H9 (cell line): ENCODE results near the gene DNAJB6. TPM values are rescaled to one million over a fixed set of nuclear protein-coding genes. Genes with fewer than 3 reads are reported as not detected.
A peak's percentile ranks its signal among the peaks of the same experiment; 100 is the strongest.

ENCODE experiments used
- DNase-seq: peaks from one replicate; pipeline ENCODE4 v3.0.0-alpha.2; 2017
- H2AFZ ChIP-seq: one replicate; pipeline ENCODE4 v1.6.1; 2013; ENCODE audit warnings: mild to moderate bottlenecking, low read length, control low read depth, moderate library complexity
- H2AK5ac ChIP-seq: 2 replicates; pipeline ENCODE4 v1.6.1; 2013; ENCODE audit warnings: low read length, control low read depth, mixed read lengths; ENCODE audit not compliant: insufficient read length
- H2BK120ac ChIP-seq: one replicate; pipeline ENCODE4 v1.6.1; 2013; ENCODE audit warnings: low read depth, mild to moderate bottlenecking, low read length, control low read depth, inconsistent platforms; ENCODE audit not compliant: poor library complexity, severe bottlenecking
- H2BK12ac ChIP-seq: 2 replicates; pipeline ENCODE4 v1.6.1; 2013; ENCODE audit warnings: low read length, control low read depth, mixed read lengths, low read depth; ENCODE audit not compliant: insufficient read length
- H2BK15ac ChIP-seq: 2 replicates; pipeline ENCODE4 v1.6.1; 2013; ENCODE audit warnings: low read depth, low read length, control low read depth
- H2BK20ac ChIP-seq: one replicate; pipeline ENCODE4 v1.6.1; 2013; ENCODE audit warnings: low read depth, mild to moderate bottlenecking, low read length, control low read depth, inconsistent platforms; ENCODE audit not compliant: poor library complexity, severe bottlenecking
- H2BK5ac ChIP-seq: 2 replicates; pipeline ENCODE4 v1.6.1; 2013; ENCODE audit warnings: low read length, control low read depth, mixed read lengths; ENCODE audit not compliant: insufficient read length
- H3K14ac ChIP-seq: 2 replicates; pipeline ENCODE4 v1.6.1; 2013; ENCODE audit warnings: low read length, control low read depth; ENCODE audit not compliant: insufficient read depth
- H3K18ac ChIP-seq: 2 replicates; pipeline ENCODE4 v1.6.1; 2013; ENCODE audit warnings: low read depth, mild to moderate bottlenecking, mixed read lengths, low read length, control low read depth; ENCODE audit not compliant: insufficient read length
- H3K23ac ChIP-seq: 2 replicates; pipeline ENCODE4 v1.6.1; 2013; ENCODE audit warnings: low read length, control low read depth, mixed read lengths, low read depth; ENCODE audit not compliant: insufficient read length
- H3K23me2 ChIP-seq: 2 replicates; pipeline ENCODE4 v1.6.1; 2013; ENCODE audit warnings: low read depth, mild to moderate bottlenecking, mixed read lengths, low read length, control low read depth; ENCODE audit not compliant: insufficient read length, poor library complexity, severe bottlenecking
- H3K27ac ChIP-seq: 2 replicates; pipeline ENCODE4 v1.5.1; 2013; ENCODE audit warnings: low read length, control low read depth, mixed read lengths, low read depth; ENCODE audit not compliant: insufficient read length
- H3K27me3 ChIP-seq: 2 replicates; pipeline ENCODE4 v1.6.1; 2013; ENCODE audit warnings: low read length, control low read depth, inconsistent platforms; ENCODE audit not compliant: insufficient read depth
- H3K4ac ChIP-seq: 2 replicates; pipeline ENCODE4 v1.6.1; 2013; ENCODE audit warnings: low read depth, mild to moderate bottlenecking, control low read depth, inconsistent platforms, low read length, moderate library complexity
- H3K4me1 ChIP-seq: 2 replicates; pipeline ENCODE4 v1.6.1; 2013; ENCODE audit warnings: low read length, control low read depth, inconsistent platforms; ENCODE audit not compliant: insufficient read depth
- H3K4me2 ChIP-seq: 2 replicates; pipeline ENCODE4 v1.6.1; 2013; ENCODE audit warnings: low read length, control low read depth, mixed read lengths; ENCODE audit not compliant: insufficient read length, insufficient read depth
- H3K56ac ChIP-seq: 2 replicates; pipeline ENCODE4 v1.6.1; 2013; ENCODE audit warnings: low read depth, mild to moderate bottlenecking, mixed read lengths, low read length, control low read depth; ENCODE audit not compliant: insufficient read length
- H3K79me1 ChIP-seq: 2 replicates; pipeline ENCODE4 v1.6.1; 2013; ENCODE audit warnings: low read depth, mild to moderate bottlenecking, moderate library complexity, low read length, control low read depth, inconsistent platforms; ENCODE audit not compliant: insufficient read depth, poor library complexity, severe bottlenecking
- H3K79me2 ChIP-seq: 2 replicates; pipeline ENCODE4 v1.6.1; 2013; ENCODE audit warnings: low read length, control low read depth, inconsistent platforms; ENCODE audit not compliant: insufficient read depth
- H3K9ac ChIP-seq: 2 replicates; pipeline ENCODE4 v1.6.1; 2013; ENCODE audit warnings: low read length, control low read depth, mixed read lengths; ENCODE audit not compliant: insufficient read length; ENCODE audit errors: extremely low read depth
- H3K9me3 ChIP-seq: one replicate; pipeline ENCODE4 v1.6.1; 2013; ENCODE audit warnings: low read depth, low read length, inconsistent platforms; ENCODE audit not compliant: control insufficient read depth
- H3T11ph ChIP-seq: one replicate; pipeline ENCODE4 v1.6.1; 2013; ENCODE audit warnings: mild to moderate bottlenecking, low read length, control low read depth, inconsistent platforms
- H4K20me1 ChIP-seq: one replicate; pipeline ENCODE4 v1.6.1; 2013; ENCODE audit not compliant: control insufficient read depth, insufficient read length, insufficient read depth
- H4K5ac ChIP-seq: 2 replicates; pipeline ENCODE4 v1.6.1; 2013; ENCODE audit warnings: low read depth, mild to moderate bottlenecking, mixed read lengths, low read length, control low read depth; ENCODE audit not compliant: insufficient read length
- H4K8ac ChIP-seq: replicated peaks from 2 replicates; pipeline ENCODE4 v1.6.1; 2013; ENCODE audit warnings: low read length, control low read depth, mixed read lengths, low read depth; ENCODE audit not compliant: insufficient read length
- H4K91ac ChIP-seq: 2 replicates; pipeline ENCODE4 v1.6.1; 2013; ENCODE audit warnings: low read depth, mild to moderate bottlenecking, moderate library complexity, mixed read lengths, low read length, control low read depth; ENCODE audit not compliant: insufficient read length
- H3K27ac Mint-ChIP-seq, 3 experiments: 2 replicates in 2 of 3; 3 replicates in 1 of 3; pipeline ENCODE4 v1.8.0; 2020 to 2021; ENCODE audit warnings: mixed read lengths in 3 of 3, mild to moderate bottlenecking in 1 of 3, moderate library complexity in 1 of 3
- H3K27me3 Mint-ChIP-seq: 2 replicates; pipeline ENCODE4 v1.8.0; 2021; ENCODE audit warnings: low read depth, mild to moderate bottlenecking, moderate library complexity, mixed read lengths
- H3K36me3 Mint-ChIP-seq, 3 experiments: 2 replicates in 2 of 3; 3 replicates in 1 of 3; pipeline ENCODE4 v1.8.0; 2020 to 2021; ENCODE audit warnings: low read depth in 3 of 3, mixed read lengths in 3 of 3; ENCODE audit not compliant: insufficient read depth in 1 of 3
- H3K4me1 Mint-ChIP-seq, 2 experiments: 2 replicates each; pipeline ENCODE4 v1.8.0; 2020; ENCODE audit warnings: mixed read lengths in 2 of 2
- H3K4me3 Mint-ChIP-seq, 2 experiments: 2 replicates in 1 of 2; 3 replicates in 1 of 2; pipeline ENCODE4 v1.8.0; 2020 to 2021; ENCODE audit warnings: mild to moderate bottlenecking in 2 of 2, mixed read lengths in 2 of 2, moderate library complexity in 1 of 2
- H3K9me3 Mint-ChIP-seq, 2 experiments: 2 replicates in 1 of 2; 3 replicates in 1 of 2; pipeline ENCODE4 v1.8.0; 2020; ENCODE audit warnings: mild to moderate bottlenecking in 2 of 2, mixed read lengths in 2 of 2, moderate library complexity in 1 of 2
- WGBS: extraction: QIAGEN DNeasy Blood & Tissue Kit; methylation state at CpG from one replicate; pipeline ENCODE4 v1.1.7; 2013; ENCODE audit warnings: missing lambda C conversion rate, low lambda C conversion rate, mixed read lengths; ENCODE audit not compliant: insufficient read length; ENCODE audit errors: extremely low coverage; 5-methylcytosine and 5-hydroxymethylcytosine counted together
- total RNA-seq: library from RNA; stranded (reverse); gene quantifications from 2 replicates; pipeline ENCODE4 v1.2.1, GENCODE V29; 2021
- TF ChIP-seq, protein P1 (sequence below): fragments of 200-600 bp; sonication (generic); conservative IDR thresholded peaks from 3 replicates; pipeline ENCODE4 v1.8.0; 2021; ENCODE audit warnings: antibody characterized with exemption, mild to moderate bottlenecking

Gene DNAJB6
- total RNA-seq, 1 experiment from 2014 or later: 215 TPM

DNA sequence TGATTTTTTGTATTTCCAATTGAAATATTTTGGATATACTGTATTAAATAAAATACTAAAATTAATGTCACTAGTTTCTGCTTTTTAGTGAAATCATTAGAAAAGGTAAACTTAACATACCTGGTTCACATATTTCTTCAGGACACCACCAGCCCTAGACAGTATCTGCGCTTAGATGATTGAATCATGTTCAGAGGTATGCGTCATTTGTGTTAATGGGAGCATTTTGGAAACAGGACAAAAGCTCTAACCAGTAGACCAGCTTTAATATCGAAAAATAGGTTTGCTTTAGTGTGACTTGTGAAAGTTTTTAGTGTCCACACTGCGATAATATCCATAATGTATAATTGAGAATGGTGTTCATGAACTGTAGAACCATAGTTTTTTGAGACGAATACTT lies 47.1 kb downstream of the DNAJB6 start:
- Histone ChIP-seq H4K8ac (no peak overlapping the region), H3K14ac (no peak overlapping the region), H3K27ac (no peak overlapping the region), H2BK5ac (no peak overlapping the region), H2BK20ac (no peak overlapping the region), H3T11ph (no peak overlapping the region), H3K23me2 (no peaks in the 10 kb centered on the region), H3K18ac (no peak overlapping the region), H3K23ac (no peak overlapping the region), H3K79me1 (peaks cover 7% of the 10 kb centered on the region), H3K79me2 (peaks cover 20% of the 10 kb centered on the region; the same call in 1 of the 2 replicates), H4K5ac (no peak overlapping the region), H2BK12ac (no peak overlapping the region), H2BK120ac (no peak overlapping the region), H3K27me3 (no peaks in the 10 kb centered on the region), H2BK15ac (no peak overlapping the region), H2AK5ac (no peak overlapping the region), H3K56ac (no peak overlapping the region), H3K4me1 (no peaks in the 10 kb centered on the region; the same call in 1 of the 2 replicates), H4K20me1 (peaks cover 3% of the 10 kb centered on the region), H3K9ac (no peak overlapping the region), H2AFZ (no peak overlapping the region), H3K4me2 (no peak overlapping the region), H3K9me3 (no peaks in the 10 kb centered on the region), H4K91ac (no peak overlapping the region), H3K4ac (no peak overlapping the region)
- Mint-ChIP-seq H3K27ac (peak overlapping the region in 1 of 3 experiments; percentile 34; a peak in 1 of 7 replicates), H3K27me3 (no peaks in the 10 kb centered on the region), H3K4me1 (peaks cover 17 to 22% of the 10 kb centered on the region in 2 experiments), H3K36me3 (peaks cover 42 to 77% (median 71%) of the 10 kb centered on the region in 3 experiments), H3K9me3 (no peaks in the 10 kb centered on the region), H3K4me3 (no peak overlapping the region)
- no CpG with 5 or more reads among the region's 5 CpGs for WGBS
- no peak for DNase-seq
- TF ChIP-seq, protein P1, sequence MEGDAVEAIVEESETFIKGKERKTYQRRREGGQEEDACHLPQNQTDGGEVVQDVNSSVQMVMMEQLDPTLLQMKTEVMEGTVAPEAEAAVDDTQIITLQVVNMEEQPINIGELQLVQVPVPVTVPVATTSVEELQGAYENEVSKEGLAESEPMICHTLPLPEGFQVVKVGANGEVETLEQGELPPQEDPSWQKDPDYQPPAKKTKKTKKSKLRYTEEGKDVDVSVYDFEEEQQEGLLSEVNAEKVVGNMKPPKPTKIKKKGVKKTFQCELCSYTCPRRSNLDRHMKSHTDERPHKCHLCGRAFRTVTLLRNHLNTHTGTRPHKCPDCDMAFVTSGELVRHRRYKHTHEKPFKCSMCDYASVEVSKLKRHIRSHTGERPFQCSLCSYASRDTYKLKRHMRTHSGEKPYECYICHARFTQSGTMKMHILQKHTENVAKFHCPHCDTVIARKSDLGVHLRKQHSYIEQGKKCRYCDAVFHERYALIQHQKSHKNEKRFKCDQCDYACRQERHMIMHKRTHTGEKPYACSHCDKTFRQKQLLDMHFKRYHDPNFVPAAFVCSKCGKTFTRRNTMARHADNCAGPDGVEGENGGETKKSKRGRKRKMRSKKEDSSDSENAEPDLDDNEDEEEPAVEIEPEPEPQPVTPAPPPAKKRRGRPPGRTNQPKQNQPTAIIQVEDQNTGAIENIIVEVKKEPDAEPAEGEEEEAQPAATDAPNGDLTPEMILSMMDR: no peak
